ENCODE measurements around the gene CACNA1F.

Gene CACNA1F

DNA sequence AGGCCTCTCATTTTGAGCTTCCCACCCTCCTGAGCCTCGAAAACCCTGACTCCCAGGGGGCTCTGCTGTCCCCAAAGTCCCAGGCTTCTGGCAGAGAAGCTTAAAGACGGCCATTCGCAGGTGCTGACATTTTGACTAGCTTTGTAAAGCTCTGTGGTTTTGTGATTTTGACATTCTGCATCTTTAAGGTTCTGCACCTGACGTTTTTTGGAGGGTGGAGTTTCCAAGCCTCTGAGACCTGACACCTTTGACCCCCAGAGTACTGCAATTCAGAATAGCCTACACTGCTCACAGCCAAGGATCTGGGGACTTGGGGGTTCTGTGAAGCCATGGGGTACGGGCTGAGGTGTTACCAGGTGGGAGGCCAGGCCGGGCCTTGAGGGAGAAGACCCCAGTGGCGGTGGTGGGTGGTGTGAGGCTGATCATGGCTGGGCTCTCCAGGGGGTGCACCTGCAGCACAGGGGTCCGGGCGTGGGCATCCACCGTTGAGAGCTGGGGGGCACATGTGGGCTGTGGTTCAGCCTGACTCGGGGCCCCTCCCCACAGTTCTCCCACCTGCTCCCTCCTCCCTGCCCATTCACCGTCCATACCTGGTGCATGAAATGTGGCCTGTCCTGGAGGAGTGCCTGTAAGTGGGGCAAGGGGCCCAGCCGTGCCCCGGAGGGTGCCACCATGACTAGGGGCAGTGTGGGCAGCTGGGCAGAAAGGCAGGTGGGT lies 24.1 kb upstream of the CACNA1F start:
- no peak for DNase-seq

DNA sequence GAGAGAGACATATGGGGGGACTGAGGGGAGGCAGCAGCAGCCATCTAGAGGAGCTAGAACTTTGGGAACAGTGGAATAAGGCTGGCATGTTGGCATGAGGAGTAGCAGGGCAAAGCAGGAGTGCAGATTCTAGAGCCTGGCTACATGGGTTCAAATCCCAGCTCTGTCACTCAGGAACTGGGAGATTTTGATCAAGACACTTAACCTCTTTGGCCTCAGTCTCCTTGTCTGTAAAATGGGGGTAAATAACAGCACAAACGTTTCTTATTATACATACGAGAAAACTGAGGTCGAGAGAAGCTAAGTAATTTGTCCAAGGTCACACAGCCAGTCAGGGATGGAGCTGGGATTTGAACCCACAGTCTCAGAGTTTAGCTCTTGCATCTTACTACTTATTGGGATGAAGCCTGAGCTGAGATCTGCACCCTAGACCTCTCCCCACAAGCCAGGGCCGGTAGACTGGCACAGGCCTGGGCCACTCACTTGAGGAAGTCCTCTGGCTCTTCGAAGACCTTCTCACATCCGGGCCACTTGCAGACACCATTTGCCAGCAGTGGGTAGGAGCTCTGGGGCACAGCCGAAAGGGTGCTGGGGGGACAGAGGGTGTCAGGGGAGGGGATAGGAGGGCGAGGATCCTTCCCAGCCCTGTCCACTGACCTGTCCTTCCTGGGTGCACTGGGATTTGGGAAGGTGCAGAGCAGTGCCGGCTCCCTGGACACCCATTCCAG lies 23.3 kb upstream of the CACNA1F start:
- no peak for DNase-seq

DNA sequence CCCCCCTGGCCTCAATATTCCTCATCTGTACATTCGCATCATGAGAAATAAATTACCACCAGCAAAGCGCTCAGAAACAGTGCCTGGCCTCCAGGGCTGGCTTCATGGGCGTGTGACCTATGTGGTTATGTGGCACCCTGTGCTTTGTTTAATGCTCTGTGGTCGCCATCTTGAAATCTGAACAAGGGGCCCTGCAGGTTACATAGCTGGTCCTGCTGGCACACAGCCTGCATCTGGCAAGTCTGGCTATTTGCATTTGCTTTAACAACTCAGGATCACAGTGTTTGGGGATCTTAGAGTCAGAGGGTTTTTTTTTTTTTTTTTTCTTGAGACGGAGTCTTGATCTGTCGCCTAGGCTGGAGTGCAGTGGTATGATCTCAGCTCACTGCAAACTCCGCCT lies 21.5 kb upstream of the CACNA1F start:
- no peak for DNase-seq

DNA sequence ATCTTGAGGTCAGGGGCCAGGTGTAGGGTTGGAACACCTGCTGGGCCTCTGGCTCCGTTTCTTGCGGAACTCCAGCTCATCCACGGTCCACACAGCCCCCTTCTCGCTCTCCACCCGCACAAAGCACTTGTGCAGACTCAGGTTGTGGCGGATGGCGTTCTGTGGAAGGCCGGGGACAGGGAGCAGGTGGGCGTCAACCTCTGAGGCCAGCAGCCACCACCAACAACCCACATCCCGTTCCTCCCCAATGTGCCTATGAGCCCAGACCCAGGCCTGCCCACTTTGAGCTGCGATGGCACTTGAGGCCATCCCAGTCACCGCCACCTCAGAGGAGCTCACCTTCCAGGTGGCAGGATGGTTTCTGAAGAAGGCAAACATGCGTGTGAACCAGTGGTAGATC lies 18.2 kb upstream of the CACNA1F start:
- DNase-seq = no peak

DNA sequence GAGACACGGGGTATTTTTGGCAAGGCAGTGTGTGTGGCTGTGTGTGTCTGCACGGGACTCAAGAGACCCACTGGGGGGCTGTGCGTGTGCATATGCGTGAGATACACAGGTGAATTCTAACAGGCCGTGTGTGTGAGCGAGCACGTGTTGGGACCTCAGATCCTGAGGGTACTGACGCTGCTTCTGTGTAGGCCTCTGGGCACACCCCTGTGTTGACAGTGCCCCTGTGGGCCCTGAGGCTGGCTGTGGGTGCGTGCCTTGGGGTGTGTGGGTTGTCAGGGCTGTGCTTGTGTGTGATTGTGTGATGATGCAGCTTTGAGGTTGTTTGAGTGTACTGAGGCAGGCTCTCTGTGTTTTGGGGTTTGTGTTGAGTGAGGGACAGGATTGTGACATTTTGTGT lies 17.4 kb upstream of the CACNA1F start:
- no peak for DNase-seq

DNA sequence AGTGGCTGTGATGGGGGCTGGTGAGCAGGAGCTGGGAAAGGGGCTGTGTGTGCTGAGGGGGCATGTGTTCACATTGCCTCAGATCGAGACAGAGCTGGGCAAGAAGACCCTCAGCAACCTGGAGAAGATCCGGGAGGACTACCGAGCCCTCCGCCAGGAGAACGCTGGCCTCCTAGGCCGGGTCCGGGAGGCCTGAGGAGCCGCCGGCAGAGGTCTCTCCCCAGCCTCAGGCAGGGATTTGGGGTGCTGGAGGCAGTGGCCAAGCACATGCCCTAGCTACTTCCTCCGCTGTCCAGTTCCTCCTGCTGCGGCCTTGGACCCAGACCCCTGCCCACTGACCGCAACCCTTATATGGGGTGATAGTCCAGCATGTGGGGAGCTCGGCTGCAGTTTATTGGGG lies 16.9 kb upstream of the CACNA1F start:
- no peak for DNase-seq

DNA sequence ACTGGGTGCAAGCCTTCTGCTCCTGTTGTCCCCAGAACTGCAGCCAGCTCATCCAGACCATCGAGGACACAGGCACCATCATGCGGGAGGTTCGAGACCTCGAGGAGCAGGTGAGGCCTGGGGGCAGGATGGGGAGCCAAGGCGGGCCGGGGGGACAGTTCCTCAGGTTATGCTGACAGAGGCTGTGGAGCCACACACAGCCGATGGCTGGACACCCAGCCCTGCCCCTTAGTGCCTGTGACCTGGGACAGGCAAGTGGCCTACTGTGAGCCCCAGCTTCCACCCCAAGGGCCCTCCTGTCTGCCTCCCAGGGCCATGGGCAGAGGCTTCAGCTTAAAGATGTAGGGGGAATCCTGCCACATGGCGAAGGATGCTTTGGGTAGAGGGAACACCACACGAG lies 16.5 kb upstream of the CACNA1F start:
- no peak for DNase-seq

DNA sequence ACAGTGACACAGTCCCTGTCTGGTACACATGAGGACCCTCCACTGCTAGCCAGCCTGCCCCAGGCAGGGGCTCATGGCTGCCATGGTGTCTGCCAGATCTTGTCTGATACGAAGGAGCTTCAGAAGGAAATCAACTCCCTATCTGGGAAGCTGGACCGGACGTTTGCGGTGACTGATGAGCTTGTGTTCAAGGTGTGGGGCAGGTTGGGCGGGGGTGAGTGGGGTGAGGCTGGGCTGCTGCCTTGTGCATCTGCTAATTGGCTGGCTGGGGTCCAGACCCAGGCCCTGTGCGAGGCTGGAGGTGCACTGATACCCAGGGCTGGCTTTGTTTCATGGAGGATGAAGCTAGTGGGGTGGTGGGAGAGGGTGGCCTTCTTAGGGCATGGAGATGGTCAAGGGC lies 15.9 kb upstream of the CACNA1F start:
- no peak for DNase-seq

DNA sequence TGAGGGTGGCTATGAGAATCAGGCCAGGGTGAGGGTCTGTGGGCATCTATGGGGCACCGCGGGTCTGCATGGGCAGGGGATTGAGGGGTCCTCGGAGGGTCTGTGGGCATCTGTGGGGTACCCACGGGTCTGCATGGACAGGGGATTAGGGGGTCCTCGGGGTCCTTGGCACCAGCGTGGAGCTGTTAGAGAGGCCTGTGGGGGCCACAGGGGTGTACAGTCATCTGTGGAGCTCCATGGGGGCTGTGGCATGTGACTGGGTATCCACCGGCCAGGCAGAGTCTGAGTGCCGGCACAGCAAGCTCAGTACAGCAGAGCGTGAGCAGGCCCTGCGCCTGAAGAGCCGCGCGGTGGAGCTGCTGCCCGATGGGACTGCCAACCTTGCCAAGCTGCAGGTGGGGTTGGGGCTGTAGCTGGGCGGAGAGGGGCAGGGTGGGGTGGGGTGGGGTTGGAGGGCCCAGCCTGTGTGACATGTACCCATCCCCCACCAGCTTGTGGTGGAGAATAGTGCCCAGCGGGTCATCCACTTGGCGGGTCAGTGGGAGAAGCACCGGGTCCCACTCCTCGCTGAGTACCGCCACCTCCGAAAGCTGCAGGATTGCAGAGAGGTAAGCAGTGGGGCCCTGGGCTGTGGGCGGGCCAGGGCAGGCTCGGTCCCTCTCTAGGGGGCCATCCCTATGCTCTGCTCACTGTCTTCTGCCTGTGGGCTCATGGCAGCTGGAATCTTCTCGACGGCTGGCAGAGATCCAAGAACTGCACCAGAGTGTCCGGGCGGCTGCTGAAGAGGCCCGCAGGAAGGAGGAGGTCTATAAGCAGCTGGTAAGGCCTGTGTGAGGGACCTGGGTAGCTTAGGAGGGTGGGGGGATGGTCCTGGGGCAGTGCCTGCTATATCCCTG lies 15.0 kb upstream of the CACNA1F start:
- DNase-seq = no peak

DNA sequence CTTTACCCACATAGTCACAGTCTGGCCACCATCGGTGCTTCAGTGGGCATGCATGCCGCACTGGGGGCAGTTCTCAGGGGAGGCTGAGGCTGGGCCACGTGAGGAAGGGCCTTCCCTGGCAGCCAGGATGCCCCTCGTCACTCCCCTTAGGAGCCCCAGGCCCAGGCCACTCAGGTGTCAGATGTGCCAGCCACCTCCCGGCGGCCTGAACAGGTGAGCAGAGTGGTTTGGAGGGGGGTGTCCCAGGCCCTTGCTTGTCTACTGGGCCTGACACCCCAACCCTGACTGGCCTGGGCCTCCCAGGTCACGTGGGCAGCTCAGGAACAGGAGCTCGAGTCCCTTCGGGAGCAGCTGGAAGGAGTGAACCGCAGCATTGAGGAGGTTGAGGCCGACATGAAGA lies 14.2 kb upstream of the CACNA1F start:
- no peak for DNase-seq

DNA sequence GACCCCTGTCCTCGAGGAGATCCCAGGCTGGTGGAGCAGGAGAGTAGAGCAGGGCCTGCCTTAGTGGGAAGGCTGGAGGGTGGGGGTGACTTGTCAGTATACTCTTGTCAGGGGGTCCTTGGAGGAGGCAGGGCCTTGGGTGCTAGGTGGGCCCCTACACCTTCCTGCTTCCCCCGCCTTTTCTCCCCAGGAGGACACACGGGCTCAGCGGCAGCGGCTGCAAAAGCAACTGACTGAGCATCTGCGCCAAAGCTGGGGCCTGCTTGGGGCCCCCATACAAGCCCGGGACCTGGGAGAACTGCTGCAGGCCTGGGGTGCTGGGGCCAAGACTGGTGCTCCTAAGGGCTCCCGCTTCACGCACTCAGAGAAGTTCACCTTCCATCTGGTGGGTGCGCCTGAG lies 13.4 kb upstream of the CACNA1F start:
- DNase-seq = no peak

DNA sequence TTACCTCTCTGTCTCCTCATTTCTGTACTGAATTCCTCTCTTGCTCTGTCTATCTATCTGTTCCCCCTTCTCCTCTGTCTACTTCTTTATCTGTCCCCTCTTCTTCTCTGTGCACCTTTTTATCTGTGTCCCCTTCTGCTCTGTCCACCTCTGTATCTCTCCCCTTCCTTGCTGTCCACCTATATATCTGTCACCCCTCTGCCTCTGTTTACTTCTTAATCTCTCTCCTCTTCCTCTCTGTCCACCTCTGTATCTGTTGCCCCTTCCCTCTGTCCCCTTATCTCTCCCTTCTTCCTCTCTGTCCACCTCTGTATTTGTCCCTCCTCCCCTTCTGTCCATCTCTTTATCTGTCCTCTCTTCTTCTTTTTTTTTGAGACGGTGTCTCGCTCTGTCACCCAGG lies 11.1 kb upstream of the CACNA1F start:
- DNase-seq = no peak

DNA sequence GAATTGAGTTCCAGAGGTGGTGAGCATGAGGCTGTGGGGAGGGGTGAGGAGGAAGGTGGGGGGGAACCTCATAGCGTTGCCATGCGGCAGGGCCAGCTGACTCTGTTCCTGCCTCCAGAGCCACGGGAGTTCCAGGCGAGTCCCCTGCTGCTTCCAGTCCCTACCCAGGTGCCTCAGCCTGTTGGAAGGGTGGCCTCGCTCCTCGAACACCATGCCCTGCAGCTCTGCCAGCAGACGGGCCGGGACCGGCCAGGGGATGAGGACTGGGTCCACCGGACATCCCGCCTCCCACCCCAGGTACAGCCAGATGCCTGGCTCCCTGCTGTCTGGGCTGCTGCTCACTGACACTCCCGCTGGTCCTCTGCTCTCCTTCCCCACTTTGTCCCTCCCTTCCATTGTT lies 10.0 kb upstream of the CACNA1F start:
- DNase-seq = no peak

DNA sequence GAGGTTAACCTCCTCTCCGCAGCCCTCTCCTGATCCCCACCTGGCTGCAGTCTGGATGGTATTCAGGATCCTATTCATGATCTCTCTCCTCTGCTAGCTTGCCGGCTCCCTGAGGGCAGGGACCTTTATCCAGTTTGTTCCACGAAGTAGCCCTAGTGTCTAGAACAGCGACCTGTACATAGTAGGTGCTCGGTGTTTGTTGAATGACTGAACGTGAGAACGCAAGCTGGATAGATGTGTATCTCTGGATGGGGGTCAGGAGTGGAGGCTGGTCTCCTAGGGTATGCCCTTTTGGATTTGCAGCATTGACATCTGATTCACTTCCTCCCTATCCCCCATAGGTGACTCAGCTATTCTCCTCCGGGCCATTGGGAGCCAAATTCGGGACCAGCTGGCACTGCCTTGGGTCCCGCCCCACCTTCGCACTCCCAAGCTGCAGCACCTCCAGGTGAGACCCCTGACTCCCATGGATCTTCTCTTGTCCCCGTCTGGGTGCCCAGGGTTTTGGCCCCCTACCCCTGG lies 9.5 kb upstream of the CACNA1F start:
- DNase-seq = no peak

DNA sequence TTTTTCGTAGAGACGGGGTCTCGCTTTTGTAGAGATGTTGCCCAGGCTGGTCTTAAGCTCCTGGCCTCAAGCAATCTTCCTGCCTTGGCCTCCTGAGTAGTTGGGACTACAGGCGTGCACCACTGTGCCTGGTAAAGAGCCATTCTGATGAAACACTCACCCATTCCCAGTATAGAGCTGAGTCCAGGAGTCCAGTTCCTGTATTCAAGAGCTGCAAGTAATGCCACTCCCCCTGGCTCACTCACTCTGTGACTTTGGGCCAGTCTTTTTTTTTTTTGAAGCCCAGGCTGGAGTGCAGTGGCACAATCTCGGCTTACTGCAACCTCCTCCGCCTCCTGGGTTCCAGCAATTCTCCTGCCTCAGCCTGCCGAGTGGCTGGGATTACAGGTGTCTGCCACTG lies 5.6 kb upstream of the CACNA1F start:
- DNase-seq = no peak

DNA sequence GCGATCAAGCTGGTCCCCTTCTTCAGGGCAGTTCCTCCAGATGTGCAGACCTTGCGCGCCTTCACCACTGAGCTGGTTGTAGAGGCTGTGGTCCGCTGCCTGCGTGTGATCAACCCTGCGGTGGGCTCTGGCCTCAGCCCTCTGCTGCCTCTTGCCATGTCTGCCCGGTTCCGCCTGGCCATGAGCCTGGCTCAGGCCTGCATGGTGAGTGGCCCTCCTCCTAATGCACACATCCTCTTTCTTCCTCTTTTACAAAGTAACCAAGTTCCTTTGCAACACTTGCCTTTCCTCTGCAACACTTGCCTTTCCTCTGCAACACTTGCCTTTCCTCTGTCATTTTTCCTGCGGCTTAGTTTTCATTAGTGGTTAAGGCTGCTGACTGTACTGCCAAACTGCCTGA lies 3.9 kb upstream of the CACNA1F start:
- no peak for DNase-seq

DNA sequence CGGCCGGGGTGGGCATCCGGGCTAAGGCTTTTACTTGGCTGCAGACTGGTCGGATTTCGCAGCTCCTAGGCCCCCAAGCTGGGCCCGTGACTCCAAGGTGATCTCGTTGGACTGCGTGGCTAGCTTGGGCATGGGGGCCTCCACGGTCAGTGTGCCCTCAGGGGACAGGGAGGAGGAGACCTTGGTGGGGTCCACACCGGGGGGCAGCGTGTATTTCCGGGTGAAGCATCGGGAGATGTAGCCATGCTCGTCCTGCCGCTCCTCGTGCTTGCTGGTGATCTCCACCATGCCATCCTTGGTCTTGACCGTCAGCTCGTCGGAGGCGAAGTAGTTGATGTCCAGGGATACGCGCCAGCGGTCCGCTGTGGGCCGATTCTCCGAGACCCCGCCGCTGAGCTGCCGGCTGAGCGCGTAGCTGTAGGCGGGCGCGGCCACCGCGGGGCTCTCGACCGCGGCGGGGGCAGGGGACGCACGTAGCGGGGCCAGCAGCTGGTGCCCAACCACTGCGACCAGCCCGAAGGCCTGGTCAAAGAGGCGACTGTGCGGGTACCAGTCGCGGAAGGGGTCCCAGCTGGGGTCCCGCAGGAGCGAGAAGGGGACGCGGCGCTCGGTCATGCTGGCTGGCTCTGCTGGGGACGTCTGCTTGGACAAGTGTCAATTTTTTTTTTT lies 881 bp upstream of the CACNA1F start:
- DNase-seq = no peak

DNA sequence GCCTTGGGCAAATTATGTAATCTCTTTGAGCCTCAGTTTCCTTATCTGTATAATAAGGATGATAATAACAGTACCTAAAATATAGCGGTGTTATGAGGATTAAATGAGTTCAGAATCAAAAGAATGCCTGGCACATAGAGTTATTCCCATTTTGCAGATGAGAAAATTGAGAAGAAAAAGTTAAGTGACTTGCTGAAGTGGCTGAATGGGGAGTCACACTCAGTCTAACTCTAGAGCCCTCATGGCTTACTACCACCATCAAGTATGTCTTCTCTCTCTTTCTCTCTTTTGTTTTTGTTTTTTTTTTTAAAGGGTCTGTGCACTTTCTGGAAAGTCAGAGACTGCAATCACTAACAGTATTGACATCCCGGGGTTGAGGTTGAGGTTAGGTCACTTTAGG lies 615 bp downstream of the CACNA1F start:
- no peak for DNase-seq

DNA sequence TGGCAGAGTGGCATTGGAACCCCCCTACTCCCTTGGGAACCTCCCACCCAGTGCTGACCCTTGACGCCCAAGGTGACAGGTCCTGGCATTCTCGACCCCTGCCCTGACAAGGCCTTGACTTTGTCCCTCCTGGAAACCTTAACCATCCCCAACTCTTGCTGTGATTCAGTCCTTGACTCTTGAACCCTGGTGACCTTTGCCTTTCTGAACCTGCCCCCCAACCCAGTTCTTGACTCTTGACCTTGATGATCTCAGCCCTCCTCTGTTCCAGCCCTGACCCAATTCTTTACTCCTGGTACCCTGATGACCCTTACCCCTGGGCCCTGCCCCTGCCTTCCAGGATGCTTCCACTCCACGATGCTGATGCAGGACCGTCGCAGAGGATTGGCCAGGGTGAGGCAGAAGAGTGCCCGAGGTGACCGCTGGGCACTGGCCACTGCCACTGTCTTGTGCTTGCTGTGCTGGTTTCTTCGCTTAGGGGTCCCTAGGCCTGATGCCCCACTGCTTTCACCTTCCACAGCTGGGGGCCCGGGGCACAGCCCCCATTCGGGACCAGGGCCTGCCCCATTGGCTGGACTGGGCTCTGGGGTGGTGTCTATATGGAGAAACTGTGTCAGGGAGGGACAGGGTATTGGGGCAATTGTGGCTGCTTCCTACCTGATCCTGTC lies 1.7 kb downstream of the CACNA1F start:
- DNase-seq = no peak

DNA sequence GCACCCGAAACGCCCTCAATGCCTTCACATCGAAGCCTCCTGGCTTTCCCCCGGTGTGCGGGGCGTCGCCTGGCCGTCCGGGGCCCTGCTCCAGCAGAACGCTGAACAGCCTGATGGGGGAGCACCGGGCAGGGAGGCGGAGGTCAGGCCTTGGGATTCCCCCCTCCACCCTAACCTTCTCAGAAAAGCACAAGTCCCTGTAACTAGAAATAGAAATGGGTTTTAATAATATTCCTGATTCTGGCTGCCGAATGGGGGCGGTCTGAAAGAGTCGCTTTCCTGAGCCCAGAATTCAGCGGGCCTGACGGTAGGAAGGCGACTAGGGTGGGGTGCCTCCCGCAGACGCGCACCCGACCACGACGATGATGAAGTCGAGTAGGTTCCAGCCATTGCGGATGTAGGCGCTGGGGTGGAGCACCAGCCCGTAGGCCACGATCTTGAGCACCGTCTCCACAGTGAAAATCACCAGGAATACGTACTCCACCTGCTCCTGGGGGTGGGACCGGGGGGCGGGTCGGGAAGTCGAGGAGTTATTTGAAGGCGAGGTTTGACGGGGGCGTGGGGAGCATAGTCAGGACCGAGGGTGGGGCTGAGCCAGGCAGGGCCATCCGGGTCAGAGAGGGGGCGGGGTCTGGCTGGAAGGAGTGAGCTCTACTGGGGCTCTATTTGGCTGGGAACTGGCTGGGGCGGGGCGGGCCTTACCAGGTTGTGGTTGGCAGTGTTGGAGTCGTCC lies 2.5 kb downstream of the CACNA1F start:
- peak; percentile 93 for DNase-seq

DNA sequence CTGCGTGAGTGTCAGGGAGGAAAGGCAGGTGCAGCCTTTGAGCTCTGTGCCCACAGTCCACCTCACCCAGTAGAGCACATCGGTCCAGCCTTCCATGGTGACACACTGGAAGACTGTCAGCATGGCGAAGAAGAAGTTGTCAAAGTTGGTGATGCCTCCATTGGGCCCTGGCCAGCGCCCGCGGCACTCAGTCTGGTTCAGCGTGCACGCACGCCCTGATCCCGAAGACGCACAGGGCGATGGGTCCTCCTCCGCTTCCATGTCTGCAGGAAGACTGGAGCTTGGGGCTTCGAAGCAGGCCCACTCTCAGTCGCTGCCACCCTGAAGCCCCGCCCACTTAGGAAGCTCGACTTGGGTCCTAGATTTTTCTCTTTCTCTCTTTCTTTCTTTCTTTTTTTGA lies 5.0 kb downstream of the CACNA1F start:
- DNase-seq = no peak

DNA sequence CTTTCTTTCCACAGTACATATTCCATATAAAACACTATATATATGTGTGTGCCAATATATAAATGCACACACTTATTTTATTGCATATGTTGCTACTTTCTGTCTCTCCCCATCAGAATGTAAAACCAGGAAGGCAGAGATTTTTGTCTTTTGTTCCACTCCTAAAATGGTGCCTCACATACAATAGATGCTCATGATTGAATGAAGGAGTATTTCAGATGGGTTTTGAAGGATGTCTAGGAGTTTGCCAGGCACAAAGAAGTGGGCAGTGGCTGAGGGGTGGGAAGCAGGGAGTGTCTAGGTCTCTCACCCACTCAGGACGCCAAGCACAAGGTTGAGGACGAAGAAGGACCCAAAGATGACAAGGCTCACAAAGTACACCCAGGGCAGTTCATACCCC lies 5.4 kb downstream of the CACNA1F start:
- no peak for DNase-seq
